Tibial artery (tissue), 4 donors: ENCODE data around the gene ACADM.
"Not testable (repeated sequence)": the region's sequence is repeated elsewhere in the genome, so short reads cannot be mapped to it uniquely, and the experiment has no call there.

Source experiments
- DNase-seq, 2 donors: peaks; one replicate each; pipeline ENCODE4 v3.0.0-alpha.2; 2019
- H3K27ac ChIP-seq, 2 donors: fragments of 200-600 bp; sonication (generic) in 1 of 2; 1 replicate in 1 of 2; 2 replicates in 1 of 2; pipeline ENCODE4 v1.5.1; 2018 to 2019; ENCODE audit warnings: mild to moderate bottlenecking in 1 of 2
- H3K27me3 ChIP-seq, 2 donors: fragments of 200-600 bp; sonication (generic) in 1 of 2; one replicate each; pipeline versions ENCODE4 v1.5.1 to v1.6.0; 2016 to 2019
- H3K36me3 ChIP-seq, 3 donors: fragments of 200-600 bp; sonication (generic) in 2 of 3; one replicate each; pipeline ENCODE4 v1.5.1; 2016 to 2019; ENCODE audit warnings: mild to moderate bottlenecking in 2 of 3
- H3K4me1 ChIP-seq, 4 donors: fragments of 200-600 bp; sonication (generic) in 2 of 4; 1 replicate in 3 of 4; 2 replicates in 1 of 4; pipeline ENCODE4 v1.5.1; 2016 to 2019
- H3K4me3 ChIP-seq, 2 donors: fragments of 200-600 bp; sonication (generic) in 1 of 2; 1 replicate in 1 of 2; 2 replicates in 1 of 2; pipeline ENCODE4 v1.5.1; 2018 to 2019; ENCODE audit warnings: mild to moderate bottlenecking in 2 of 2
- H3K9me3 ChIP-seq, 3 donors: fragments of 200-600 bp; sonication (generic) in 1 of 3; one replicate each; pipeline ENCODE4 v1.5.1; 2016 to 2019
- intact Hi-C: fragments of 100-400 bp; cut with DNase I; formaldehyde crosslinking; loops from one replicate; pipeline ENCODE4 v1.15.0; 2023; ENCODE audit warnings: low total_unique reads
- TF ChIP-seq, protein P1 (sequence below), 2 experiments: fragments of 200-600 bp in 1 of 2; fragments of 450-650 bp in 1 of 2; IDR thresholded peaks; one replicate each; pipeline ENCODE4 v1.5.1; 2017 to 2019; ENCODE audit warnings: antibody characterized with exemption in 2 of 2, mild to moderate bottlenecking in 1 of 2, moderate library complexity in 1 of 2

Gene ACADM

DNA sequence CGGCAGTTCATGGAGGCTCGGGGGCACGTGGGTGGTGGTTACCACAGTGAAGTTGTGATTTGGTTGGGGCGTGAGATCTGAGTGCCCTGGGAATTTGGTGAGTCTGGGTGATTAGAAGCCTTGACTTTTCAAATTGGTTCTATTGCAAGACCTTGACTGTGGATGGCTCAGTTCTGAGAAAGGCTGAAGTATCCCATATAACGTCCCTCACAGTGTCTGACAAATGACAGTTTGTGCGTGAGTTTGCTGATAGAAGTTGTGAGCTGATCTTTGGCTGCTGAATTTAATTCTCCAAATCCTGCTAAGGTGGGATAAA lies 72.7 kb downstream of the ACADM start:
- TF ChIP-seq, protein P1, sequence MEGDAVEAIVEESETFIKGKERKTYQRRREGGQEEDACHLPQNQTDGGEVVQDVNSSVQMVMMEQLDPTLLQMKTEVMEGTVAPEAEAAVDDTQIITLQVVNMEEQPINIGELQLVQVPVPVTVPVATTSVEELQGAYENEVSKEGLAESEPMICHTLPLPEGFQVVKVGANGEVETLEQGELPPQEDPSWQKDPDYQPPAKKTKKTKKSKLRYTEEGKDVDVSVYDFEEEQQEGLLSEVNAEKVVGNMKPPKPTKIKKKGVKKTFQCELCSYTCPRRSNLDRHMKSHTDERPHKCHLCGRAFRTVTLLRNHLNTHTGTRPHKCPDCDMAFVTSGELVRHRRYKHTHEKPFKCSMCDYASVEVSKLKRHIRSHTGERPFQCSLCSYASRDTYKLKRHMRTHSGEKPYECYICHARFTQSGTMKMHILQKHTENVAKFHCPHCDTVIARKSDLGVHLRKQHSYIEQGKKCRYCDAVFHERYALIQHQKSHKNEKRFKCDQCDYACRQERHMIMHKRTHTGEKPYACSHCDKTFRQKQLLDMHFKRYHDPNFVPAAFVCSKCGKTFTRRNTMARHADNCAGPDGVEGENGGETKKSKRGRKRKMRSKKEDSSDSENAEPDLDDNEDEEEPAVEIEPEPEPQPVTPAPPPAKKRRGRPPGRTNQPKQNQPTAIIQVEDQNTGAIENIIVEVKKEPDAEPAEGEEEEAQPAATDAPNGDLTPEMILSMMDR (IDR thresholded peaks at IDR 0.05), result no peak
- Histone ChIP-seq H3K4me3 (no peak overlapping the region), H3K36me3 (peaks cover 51 to 63% (median 62%) of the 10 kb centered on the region in 3 donors), H3K4me1 (no peaks in the 10 kb centered on the region), H3K27ac (no peak overlapping the region), H3K9me3 (no peaks in the 10 kb centered on the region), H3K27me3 (no peaks in the 10 kb centered on the region)
- DNase-seq, result no peak
- intact Hi-C loops, result no loop called here

DNA sequence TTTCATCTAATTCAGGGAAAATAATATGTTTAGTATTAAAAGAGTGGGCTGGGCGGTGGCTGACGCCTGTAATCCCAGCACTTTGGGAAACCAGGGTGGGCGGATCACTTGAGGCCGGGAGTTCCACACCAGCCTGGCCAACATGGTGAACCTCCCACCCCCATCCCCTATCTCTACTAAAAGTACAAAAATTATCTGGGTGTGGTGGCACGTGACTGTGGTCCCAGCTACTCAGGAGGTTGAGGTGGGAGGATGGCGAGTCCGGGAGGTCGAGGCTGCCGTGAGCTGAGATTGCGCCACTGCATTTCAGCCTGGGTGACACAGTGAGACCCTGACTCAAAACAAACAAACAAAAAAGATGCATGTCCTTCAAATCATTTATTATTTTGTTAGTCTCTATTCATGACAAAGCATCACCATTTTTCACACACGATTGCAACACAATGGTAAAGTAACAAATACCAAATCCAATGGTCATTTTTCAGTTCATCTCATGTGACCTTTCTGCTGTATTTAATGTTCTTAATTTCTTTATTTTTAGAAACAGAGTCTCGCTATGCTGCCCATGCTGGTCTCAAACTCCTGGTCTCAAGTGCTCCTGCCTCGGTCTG lies 73.2 kb downstream of the ACADM start:
- Histone ChIP-seq H3K27me3 (no peaks in the 10 kb centered on the region), H3K36me3 (peaks cover 46 to 59% (median 58%) of the 10 kb centered on the region in 3 donors), H3K4me3 (no peak overlapping the region), H3K4me1 (no peaks in the 10 kb centered on the region), H3K27ac (no peak overlapping the region), H3K9me3 (no peaks in the 10 kb centered on the region)
- intact Hi-C loops, result no loop called here
- DNase-seq, result no peak
- TF ChIP-seq, protein P1 (IDR thresholded peaks at IDR 0.05), result no peak

DNA sequence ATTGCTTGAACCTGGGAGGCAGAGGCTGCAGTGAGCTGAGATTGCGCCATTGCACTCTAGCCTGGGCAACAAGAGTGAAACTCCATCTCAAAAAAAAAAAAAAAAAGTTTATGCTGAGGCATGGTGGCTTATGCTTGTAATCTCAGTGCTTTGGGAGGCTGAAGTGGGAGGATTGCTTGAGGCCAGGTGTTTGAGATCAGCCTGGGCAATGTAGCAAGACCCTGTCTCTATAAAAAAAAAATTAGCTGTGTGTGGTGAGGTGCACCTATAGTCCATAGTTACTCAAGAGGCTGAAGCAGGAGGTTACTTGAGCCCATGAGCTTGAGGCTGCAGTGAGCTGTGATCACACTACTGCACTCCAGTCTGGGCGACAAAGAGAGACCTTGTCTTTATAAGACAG lies 77.0 kb downstream of the ACADM start:
- DNase-seq, H3K27me3 ChIP-seq, H3K4me3 ChIP-seq, H3K27ac ChIP-seq, H3K4me1 ChIP-seq, H3K9me3 ChIP-seq, intact Hi-C loops: not testable (repeated sequence)
- peaks cover 9 to 23% (median 21%) of the 10 kb centered on the region in 3 donors for H3K36me3 ChIP-seq

DNA sequence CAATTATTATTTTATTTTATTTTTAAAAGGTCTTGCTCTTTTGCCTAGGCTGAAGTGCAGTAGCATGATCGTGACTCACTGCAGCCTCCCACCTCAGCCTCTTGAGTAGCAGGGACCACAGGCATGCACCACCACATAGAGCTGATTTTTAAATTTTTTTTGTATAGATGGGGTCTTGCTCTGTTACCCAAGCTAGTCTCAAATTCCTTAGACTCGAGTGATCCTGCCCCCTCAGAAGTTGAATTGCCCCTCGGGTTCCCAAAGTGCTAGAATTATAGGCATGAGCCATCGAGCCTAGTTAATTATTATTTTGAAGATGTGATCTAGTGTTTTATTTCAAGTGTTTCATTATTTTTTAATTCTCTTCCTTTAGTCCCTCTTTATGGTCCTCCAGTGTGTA lies 84.4 kb downstream of the ACADM start:
- no peaks in the 10 kb centered on the region for H3K36me3 ChIP-seq
- H3K4me1 ChIP-seq, result no peaks in the 10 kb centered on the region
- intact Hi-C loops, result no loop called here
- H3K27ac ChIP-seq, result no peak overlapping the region
- no peak for DNase-seq
- TF ChIP-seq, protein P1 (IDR thresholded peaks at IDR 0.05), result no peak
- no peaks in the 10 kb centered on the region for H3K27me3 ChIP-seq
- H3K9me3 ChIP-seq, result no peaks in the 10 kb centered on the region
- H3K4me3 ChIP-seq, result no peak overlapping the region

DNA sequence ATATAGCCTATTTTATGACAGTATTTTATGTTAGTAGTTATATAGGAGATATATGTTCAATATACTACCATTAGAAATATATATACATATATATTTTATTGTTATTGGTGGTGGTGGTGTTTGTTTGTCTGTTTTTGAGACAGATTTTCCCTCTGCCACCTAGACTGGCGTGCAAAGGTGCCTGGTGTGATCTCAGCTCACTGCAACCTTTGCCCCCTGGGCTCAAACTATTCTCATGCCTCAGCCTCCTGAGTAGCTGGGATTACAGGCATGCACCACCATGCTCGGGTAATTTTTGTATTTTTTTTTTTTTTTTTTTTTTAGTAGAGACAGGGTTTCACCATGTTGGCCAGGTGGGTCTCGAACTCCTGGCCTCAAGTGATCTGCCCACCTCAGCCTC lies 85.6 kb downstream of the ACADM start:
- intact Hi-C loops, H3K27ac ChIP-seq, H3K36me3 ChIP-seq, H3K9me3 ChIP-seq, DNase-seq, H3K4me3 ChIP-seq, H3K27me3 ChIP-seq, H3K4me1 ChIP-seq: not testable (repeated sequence)

DNA sequence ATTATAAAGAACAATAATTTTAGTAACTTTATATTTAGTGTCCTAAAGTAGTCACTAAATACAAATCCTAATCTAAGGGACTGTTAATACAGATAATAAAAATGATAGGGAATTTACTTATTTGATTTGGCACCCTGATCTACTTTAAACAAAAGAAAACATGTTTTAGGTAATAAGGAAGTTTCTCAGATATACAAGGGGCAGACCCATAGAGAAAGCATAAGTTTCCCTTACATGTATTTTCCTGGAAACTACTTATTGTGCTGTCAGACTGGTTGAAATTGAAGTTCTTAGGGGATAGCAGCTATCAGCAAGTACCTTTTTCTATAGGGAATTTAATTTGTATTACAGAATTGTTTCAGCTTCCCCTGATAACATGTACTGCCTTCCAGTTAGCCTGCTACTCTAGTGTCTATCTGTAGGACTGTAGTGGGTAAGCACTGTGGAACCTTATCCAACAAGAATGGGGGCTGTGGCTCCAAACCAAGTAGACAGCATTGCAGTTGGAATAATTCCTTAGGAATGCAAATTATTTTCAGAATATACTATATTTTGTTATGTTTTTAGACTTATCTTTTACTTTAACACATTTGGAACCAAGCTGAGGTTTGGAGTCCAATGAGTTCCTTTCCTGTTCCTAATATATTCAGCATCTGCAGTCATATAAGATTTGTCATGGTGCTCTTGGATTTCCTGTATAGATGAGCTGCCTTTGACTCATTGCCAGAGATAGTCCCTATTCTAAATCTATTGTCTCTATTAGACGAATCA lies 86.9 kb downstream of the ACADM start:
- Histone ChIP-seq H3K27ac (no peak overlapping the region), H3K9me3 (no peaks in the 10 kb centered on the region), H3K4me1 (no peaks in the 10 kb centered on the region), H3K27me3 (no peaks in the 10 kb centered on the region), H3K36me3 (no peaks in the 10 kb centered on the region), H3K4me3 (no peak overlapping the region)
- TF ChIP-seq, protein P1 (IDR thresholded peaks at IDR 0.05), result no peak
- DNase-seq, result no peak
- intact Hi-C loops, result no loop called here
